Stimulated activated CD8-positive, alpha-beta memory T cell treated with anti-CD3 and anti-CD28 coated beads, Interleukin-12 subunit alpha, Interleukin-12 subunit beta, amount 100 ng/mL, for 1 hour (primary cell): ENCODE data around the gene ZSCAN10.
"Not testable (repeated sequence)": the region's sequence is repeated elsewhere in the genome, so short reads cannot be mapped to it uniquely, and the experiment has no call there.

ENCODE experiments used
- DNase-seq: peaks from one replicate; pipeline ENCODE4 v3.0.0-alpha.2; 2020; ENCODE audit warnings: low read depth

Gene ZSCAN10

GRCh38 chr16:3098459-3099394 lies at the start of gene ZSCAN10:
ZSCAN10 (minus strand) TSS chr16:3099294; CDS start chr16:3092937, 6,357 bp downstream.
- no peak for DNase-seq

- DNase-seq: no peak
These were observed 49.4 kb upstream of the ZSCAN10 start for GRCh38 chr16:3148256-3149192.

- DNase-seq: no peak
These were observed 48.6 kb upstream of the ZSCAN10 start for GRCh38 chr16:3147757-3148104.

- DNase-seq: no peak
These were observed 48.1 kb upstream of the ZSCAN10 start for GRCh38 chr16:3147046-3147756.

- DNase-seq: no peak
These were observed 46.6 kb upstream of the ZSCAN10 start for GRCh38 chr16:3145660-3146059.

GRCh38 chr16:3145151-3145550 lies 46.1 kb upstream of the ZSCAN10 start:
- no peak for DNase-seq

- DNase-seq: no peak
These were observed 45.4 kb upstream of the ZSCAN10 start for GRCh38 chr16:3144321-3144983.

- DNase-seq: no peak
These were observed 44.7 kb upstream of the ZSCAN10 start for GRCh38 chr16:3143598-3144320.

GRCh38 chr16:3143189-3143588 lies 44.1 kb upstream of the ZSCAN10 start:
- no peak for DNase-seq

- no peak for DNase-seq
These were observed 43.7 kb upstream of the ZSCAN10 start for GRCh38 chr16:3142770-3143169.

- DNase-seq: no peak
These were observed 43.2 kb upstream of the ZSCAN10 start for GRCh38 chr16:3142327-3142726.

GRCh38 chr16:3141781-3142311 lies 42.8 kb upstream of the ZSCAN10 start:
- DNase-seq: no peak

GRCh38 chr16:3140603-3141427 lies 41.7 kb upstream of the ZSCAN10 start:
- no peak for DNase-seq

- not testable (repeated sequence) for DNase-seq
These were observed 40.5 kb upstream of the ZSCAN10 start for GRCh38 chr16:3139561-3139960.

GRCh38 chr16:3138823-3139426 lies 39.8 kb upstream of the ZSCAN10 start:
- no peak for DNase-seq

GRCh38 chr16:3138342-3138741 lies 39.2 kb upstream of the ZSCAN10 start:
- DNase-seq: no peak

GRCh38 chr16:3137267-3137666 lies 38.2 kb upstream of the ZSCAN10 start:
- no peak for DNase-seq

GRCh38 chr16:3135126-3135715 lies 36.1 kb upstream of the ZSCAN10 start:
- DNase-seq: no peak
